Panc1 (cell line): Measurements from ENCODE around the gene SUSD2.

Experiments
- CTCF ChIP-seq: fragments of 450-650 bp; IDR thresholded peaks from 2 replicates; pipeline ENCODE4 v1.5.1; 2017; ENCODE audit warnings: mild to moderate bottlenecking
- POLR2AphosphoS5 ChIP-seq: IDR thresholded peaks from 2 replicates; pipeline ENCODE4 v1.6.1; 2012; ENCODE audit warnings: mild to moderate bottlenecking, low read depth, low read length, moderate library complexity
- REST ChIP-seq, 2 experiments: IDR thresholded peaks; 2 replicates each; pipeline ENCODE4 v1.6.1; 2011 to 2012; ENCODE audit warnings: low read depth in 2 of 2, control low read depth in 1 of 2, low read length in 1 of 2, mild to moderate bottlenecking in 1 of 2, moderate library complexity in 1 of 2; ENCODE audit not compliant: insufficient read depth in 1 of 2
- SIN3A ChIP-seq: IDR thresholded peaks from 2 replicates; pipeline ENCODE4 v1.6.1; 2012; ENCODE audit warnings: low read depth, mild to moderate bottlenecking, low read length, moderate library complexity, borderline replicate concordance; ENCODE audit not compliant: insufficient read depth
- TCF7L2 ChIP-seq: IDR thresholded peaks from 2 replicates; pipeline ENCODE4 v1.6.1; 2011; ENCODE audit warnings: mild to moderate bottlenecking, low read depth, low read length, inconsistent platforms

- TF ChIP-seq CTCF (no peak), POLR2AphosphoS5 (no peak), TCF7L2 (no peak), REST (IDR thresholded peaks at IDR 0.05; ENCODE audit: insufficient read depth in 1 of 2, low read depth in 2 of 2, low read length in 1 of 2) (no peak), SIN3A (no peak)
Observed at GRCh38 chr22:24162436-24162835, 18.9 kb upstream of the SUSD2 start.
